ENCODE results near the gene KRT74. TPM values are rescaled to one million over a fixed set of nuclear protein-coding genes. Genes with fewer than 3 reads are reported as not detected.

KRT74 gene
- total RNA-seq, 1 experiment from 2014 or later: not detected

- BruUV-seq (replicated peaks): no TSS peak
- H3K9me2 ChIP-seq (replicated peaks; ENCODE audit: low read length): no peaks in the 10 kb centered on the region
- peaks cover 30% of the 10 kb centered on the region for H3K27me3 ChIP-seq (ENCODE audit: low read length)
- intact Hi-C loops (cut with micrococcal nuclease): no loop called here
- TF ChIP-seq EZH2 (IDR thresholded peaks at IDR 0.05; ENCODE audit: low read length, unreplicated experiment) (no peak), EZH2phosphoT487 (IDR thresholded peaks at IDR 0.05; ENCODE audit: borderline replicate concordance, low read length) (no peak), CTCF (conservative IDR thresholded peaks at IDR 0.05; ENCODE audit: low read depth, low read length) (no peak)
- no peaks in the 10 kb centered on the region for H3F3A ChIP-seq (ENCODE audit: low read length, unreplicated experiment)
- DNase-seq (no peak), ATAC-seq (no peak)
- H3K9ac ChIP-seq (ENCODE audit: low read length): no peak overlapping the region
- H4K20me1 ChIP-seq (ENCODE audit: low read length): no peaks in the 10 kb centered on the region
- H3K4me3 ChIP-seq (ENCODE audit: low read length): no peak overlapping the region
- H3K36me3 ChIP-seq (ENCODE audit: low read depth, low read length): no peaks in the 10 kb centered on the region
- no peak overlapping the region for H2AFZ ChIP-seq (ENCODE audit: low read length)
- CTCF ChIA-PET: no interaction called here
- no peak overlapping the region for H3K27ac ChIP-seq (ENCODE audit: low read length)
- no peaks in the 10 kb centered on the region for H3K9me3 ChIP-seq (ENCODE audit: low read length)
- no peak overlapping the region for H3K4me2 ChIP-seq (ENCODE audit: low read length)
- POLR2A ChIA-PET (ENCODE audit: unreplicated experiment): no interaction called here
- H3K4me1 ChIP-seq (ENCODE audit: insufficient read depth, low read length): no peaks in the 10 kb centered on the region; the same call in 1 of the 2 replicates
- H3K79me2 ChIP-seq (ENCODE audit: low read length): no peaks in the 10 kb centered on the region
Measured at GRCh38 chr12:52606581-52607218, 33.1 kb upstream of the KRT74 start.

GRCh38 chr12:52606096-52606495 lies 32.5 kb upstream of the KRT74 start:
- Histone ChIP-seq H3K9me2 (replicated peaks; ENCODE audit: low read length) (no peaks in the 10 kb centered on the region), H3K27ac (ENCODE audit: low read length) (no peak overlapping the region), H3K27me3 (ENCODE audit: low read length) (peaks cover 24% of the 10 kb centered on the region), H4K20me1 (ENCODE audit: low read length) (no peaks in the 10 kb centered on the region), H3F3A (ENCODE audit: low read length, unreplicated experiment) (no peaks in the 10 kb centered on the region), H3K4me2 (ENCODE audit: low read length) (no peak overlapping the region), H3K4me1 (ENCODE audit: insufficient read depth, low read length) (no peaks in the 10 kb centered on the region; the same call in 1 of the 2 replicates), H3K9me3 (ENCODE audit: low read length) (no peaks in the 10 kb centered on the region), H3K9ac (ENCODE audit: low read length) (no peak overlapping the region), H3K4me3 (ENCODE audit: low read length) (no peak overlapping the region), H3K36me3 (ENCODE audit: low read depth, low read length) (no peaks in the 10 kb centered on the region), H3K79me2 (ENCODE audit: low read length) (no peaks in the 10 kb centered on the region), H2AFZ (ENCODE audit: low read length) (no peak overlapping the region)
- POLR2A ChIA-PET (ENCODE audit: unreplicated experiment): no interaction called here
- DNase-seq: no peak
- intact Hi-C loops (cut with micrococcal nuclease): no loop called here
- ATAC-seq: no peak
- CTCF ChIA-PET: no interaction called here
- BruUV-seq (replicated peaks): no TSS peak
- TF ChIP-seq EZH2 (IDR thresholded peaks at IDR 0.05; ENCODE audit: low read length, unreplicated experiment) (no peak), CTCF (conservative IDR thresholded peaks at IDR 0.05; ENCODE audit: low read depth, low read length) (no peak), EZH2phosphoT487 (IDR thresholded peaks at IDR 0.05; ENCODE audit: borderline replicate concordance, low read length) (no peak)

GRCh38 chr12:52605542-52605941 lies 31.9 kb upstream of the KRT74 start:
- intact Hi-C loops (cut with micrococcal nuclease): no loop called here
- POLR2A ChIA-PET (ENCODE audit: unreplicated experiment): no interaction called here
- CTCF ChIA-PET: no interaction called here

More at GRCh38 chr12:52605542-52605941, 31.9 kb upstream of the KRT74 start:
- no peak overlapping the region for H3K27ac ChIP-seq (ENCODE audit: low read length)
- no peaks in the 10 kb centered on the region for H3K79me2 ChIP-seq (ENCODE audit: low read length)
- H3K4me3 ChIP-seq (ENCODE audit: low read length): no peak overlapping the region
- H3K9me3 ChIP-seq (ENCODE audit: low read length): no peaks in the 10 kb centered on the region
- H4K20me1 ChIP-seq (ENCODE audit: low read length): no peaks in the 10 kb centered on the region
- H3K9me2 ChIP-seq (replicated peaks; ENCODE audit: low read length): no peaks in the 10 kb centered on the region
- TF ChIP-seq EZH2phosphoT487 (IDR thresholded peaks at IDR 0.05; ENCODE audit: borderline replicate concordance, low read length) (no peak), CTCF (conservative IDR thresholded peaks at IDR 0.05; ENCODE audit: low read depth, low read length) (no peak), EZH2 (IDR thresholded peaks at IDR 0.05; ENCODE audit: low read length, unreplicated experiment) (no peak)
- H3K9ac ChIP-seq (ENCODE audit: low read length): no peak overlapping the region
- no peaks in the 10 kb centered on the region for H3F3A ChIP-seq (ENCODE audit: low read length, unreplicated experiment)
- ATAC-seq (no peak), DNase-seq (no peak)
- peaks cover 21% of the 10 kb centered on the region for H3K27me3 ChIP-seq (ENCODE audit: low read length)
- H3K36me3 ChIP-seq (ENCODE audit: low read depth, low read length): no peaks in the 10 kb centered on the region
- no TSS peak for BruUV-seq (replicated peaks)
- H2AFZ ChIP-seq (ENCODE audit: low read length): no peak overlapping the region
- no peak overlapping the region for H3K4me2 ChIP-seq (ENCODE audit: low read length)
- no peaks in the 10 kb centered on the region; the same call in 1 of the 2 replicates for H3K4me1 ChIP-seq (ENCODE audit: insufficient read depth, low read length)

All from PC-3 (cell line).